Stimulated activated CD4-positive, alpha-beta T cell treated with anti-CD3 and anti-CD28 coated beads, Interleukin-4, amount 100 ng/mL, for 48 hours (primary cell): ENCODE data around the gene CFAP45.

ENCODE experiments used
- DNase-seq, 2 donors: peaks; one replicate each; pipeline ENCODE4 v3.0.0-alpha.2; 2020; ENCODE audit warnings: low read depth in 2 of 2

The CFAP45 gene

GRCh38 chr1:159853417-159854115, 46.4 kb downstream of the CFAP45 start:
- DNase-seq, result no peak

GRCh38 chr1:159851407-159851806, 48.6 kb downstream of the CFAP45 start:
- DNase-seq, result no peak

DNA sequence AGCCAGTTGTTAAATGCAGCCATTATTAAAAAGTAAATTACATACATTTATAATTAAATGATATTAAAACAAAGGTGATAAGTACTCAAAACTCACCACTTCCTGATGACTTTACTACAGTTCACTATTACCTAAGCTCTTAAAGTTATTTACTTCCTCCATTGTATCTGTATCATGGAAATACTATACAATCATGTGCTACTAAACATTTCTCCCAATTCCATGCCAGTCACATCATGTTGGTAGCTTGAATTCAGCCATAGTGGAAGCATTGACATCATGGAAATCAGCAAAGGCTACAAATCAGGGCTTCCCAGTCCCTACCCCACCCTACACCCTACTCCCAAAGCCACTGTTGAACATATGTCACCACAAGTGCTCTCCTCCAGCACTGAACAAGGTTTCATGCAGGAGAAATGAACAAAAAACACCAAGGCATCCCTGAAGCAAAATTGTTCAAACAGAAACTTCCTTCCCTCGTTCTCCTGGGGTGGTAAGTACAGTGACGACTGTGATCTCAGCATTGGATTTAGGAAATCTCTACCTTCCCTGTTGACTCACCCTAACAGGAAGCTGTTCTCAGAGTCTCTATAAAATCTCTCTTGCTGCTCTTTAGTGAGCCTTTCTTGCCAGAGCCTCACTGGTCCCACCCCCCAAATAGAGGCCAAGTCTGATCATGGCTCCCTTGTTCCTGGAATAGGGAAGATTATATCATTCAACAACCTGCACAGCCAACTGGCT, 50.2 kb downstream of the CFAP45 start:
- no peak for DNase-seq

DNA sequence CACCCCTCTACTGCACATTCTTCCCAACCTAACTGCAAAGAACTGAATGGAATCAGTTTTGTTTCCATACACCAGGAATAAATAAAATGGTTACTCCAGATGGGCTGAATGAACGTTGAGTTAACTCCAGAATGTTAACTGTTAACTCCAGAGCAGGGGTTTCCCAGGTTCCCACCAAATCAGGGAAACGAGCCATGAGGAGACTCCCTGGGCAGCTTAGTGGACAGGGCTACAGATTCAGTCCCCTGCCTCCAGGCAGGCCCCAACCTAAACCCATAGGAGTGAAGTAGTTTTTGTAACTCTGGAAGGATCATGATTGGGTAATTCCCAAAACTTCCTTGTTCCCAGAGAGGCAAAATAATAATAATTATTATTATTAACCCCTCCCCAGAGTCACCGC, 51.6 kb downstream of the CFAP45 start:
- no peak for DNase-seq

- DNase-seq, result no peak
Observed at GRCh38 chr1:159847231-159847630, 52.7 kb downstream of the CFAP45 start.

GRCh38 chr1:159845751-159846629, 54.0 kb downstream of the CFAP45 start:
- no peak for DNase-seq

- DNase-seq, result no peak
Observed at GRCh38 chr1:159843459-159843858, 56.5 kb downstream of the CFAP45 start.

GRCh38 chr1:159841749-159842148, 58.2 kb downstream of the CFAP45 start:
- DNase-seq, result no peak

DNA sequence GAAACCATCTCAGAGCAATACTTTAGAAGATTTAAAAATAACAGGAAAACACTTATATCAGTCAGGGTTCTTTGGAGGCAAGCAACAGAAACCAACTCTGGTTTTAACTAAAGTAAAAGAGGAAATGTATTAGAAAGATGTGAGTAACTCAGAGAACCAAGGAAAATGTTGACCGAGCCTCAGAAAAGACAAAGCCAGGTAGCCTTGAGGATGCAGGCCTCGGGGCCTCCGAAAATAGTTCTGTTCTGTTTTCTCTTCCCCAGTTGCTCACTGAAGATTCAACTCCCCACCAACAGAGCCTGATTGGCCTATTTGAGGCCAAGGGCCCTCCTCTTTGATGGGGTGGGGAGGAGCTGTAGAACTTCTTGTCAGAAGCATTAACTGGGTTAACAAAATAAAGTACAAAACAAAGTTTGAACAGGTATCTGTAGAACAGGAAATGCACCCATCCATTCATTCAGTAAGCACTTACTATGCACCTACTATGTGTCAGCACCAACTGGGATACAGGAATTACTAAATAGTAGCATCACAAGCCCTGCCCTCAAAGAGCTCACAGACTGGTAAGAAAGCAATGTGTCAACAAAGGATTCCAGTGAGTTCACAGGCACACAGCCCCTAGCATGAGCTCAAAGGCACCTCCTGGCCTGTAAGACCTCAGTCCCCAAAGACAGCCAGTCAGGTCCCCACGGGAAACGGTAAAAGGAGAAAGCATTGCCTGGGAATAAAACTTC, 60.7 kb downstream of the CFAP45 start:
- DNase-seq, result no peak

GRCh38 chr1:159838715-159839114, 61.2 kb downstream of the CFAP45 start:
- DNase-seq, result no peak

GRCh38 chr1:159835862-159836525, 64.0 kb downstream of the CFAP45 start:
- no peak for DNase-seq

DNA sequence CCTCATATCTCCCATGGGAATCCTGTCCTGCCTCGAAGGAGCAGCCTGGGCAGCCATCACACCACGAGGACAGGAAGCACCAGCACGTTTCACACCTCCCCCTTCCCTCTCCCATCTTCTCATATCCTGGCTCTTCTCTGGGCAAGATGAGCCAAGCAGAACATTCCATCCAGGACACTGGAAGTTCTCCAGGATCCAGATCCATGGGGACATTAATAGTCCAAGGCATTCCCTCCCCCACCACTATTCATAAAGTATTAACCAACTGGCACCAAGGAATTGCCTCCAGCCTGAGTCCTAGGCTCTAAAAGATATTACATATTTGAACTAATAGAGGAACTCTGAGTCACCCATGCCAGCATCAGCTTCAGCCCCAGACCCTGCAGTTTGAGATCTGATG, 64.6 kb downstream of the CFAP45 start:
- DNase-seq, result no peak

GRCh38 chr1:159832309-159832708, 67.7 kb downstream of the CFAP45 start:
- no peak for DNase-seq

DNA sequence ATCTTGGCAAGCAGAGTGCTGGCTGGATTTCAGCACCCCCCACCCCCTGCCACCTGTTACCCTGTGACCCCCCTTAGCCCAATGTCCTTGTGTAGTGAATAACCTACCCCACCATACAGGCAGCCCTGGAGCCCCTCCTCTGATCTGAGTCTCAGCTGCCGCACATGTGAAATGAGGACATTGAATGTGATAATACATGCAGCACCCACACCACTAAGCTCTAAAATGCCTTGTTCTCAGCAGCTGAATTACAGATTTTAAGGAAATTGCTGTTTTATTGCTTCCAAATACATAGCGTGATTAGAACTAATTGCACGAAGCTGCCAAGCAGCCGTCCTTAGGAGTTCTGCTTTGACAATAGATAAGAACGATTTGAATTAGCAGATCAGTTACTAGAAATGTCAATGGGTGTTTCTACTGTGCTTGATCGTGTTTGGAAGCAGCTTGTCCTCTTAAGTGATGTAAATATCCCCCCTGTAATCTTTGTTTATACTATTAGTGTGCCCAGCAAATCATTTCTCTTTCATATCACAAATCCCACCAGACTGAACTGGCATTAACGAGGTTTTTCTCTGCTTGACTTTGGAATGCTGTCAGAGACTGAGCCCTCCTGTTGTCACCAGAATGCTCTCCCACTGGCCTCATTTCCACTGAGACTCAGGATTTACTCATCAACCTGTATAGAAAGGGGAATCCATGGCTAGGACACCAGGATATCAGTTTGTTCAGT, 68.4 kb downstream of the CFAP45 start:
- no peak for DNase-seq

- DNase-seq, result no peak
Observed at GRCh38 chr1:159830722-159831121, 69.2 kb downstream of the CFAP45 start.

DNA sequence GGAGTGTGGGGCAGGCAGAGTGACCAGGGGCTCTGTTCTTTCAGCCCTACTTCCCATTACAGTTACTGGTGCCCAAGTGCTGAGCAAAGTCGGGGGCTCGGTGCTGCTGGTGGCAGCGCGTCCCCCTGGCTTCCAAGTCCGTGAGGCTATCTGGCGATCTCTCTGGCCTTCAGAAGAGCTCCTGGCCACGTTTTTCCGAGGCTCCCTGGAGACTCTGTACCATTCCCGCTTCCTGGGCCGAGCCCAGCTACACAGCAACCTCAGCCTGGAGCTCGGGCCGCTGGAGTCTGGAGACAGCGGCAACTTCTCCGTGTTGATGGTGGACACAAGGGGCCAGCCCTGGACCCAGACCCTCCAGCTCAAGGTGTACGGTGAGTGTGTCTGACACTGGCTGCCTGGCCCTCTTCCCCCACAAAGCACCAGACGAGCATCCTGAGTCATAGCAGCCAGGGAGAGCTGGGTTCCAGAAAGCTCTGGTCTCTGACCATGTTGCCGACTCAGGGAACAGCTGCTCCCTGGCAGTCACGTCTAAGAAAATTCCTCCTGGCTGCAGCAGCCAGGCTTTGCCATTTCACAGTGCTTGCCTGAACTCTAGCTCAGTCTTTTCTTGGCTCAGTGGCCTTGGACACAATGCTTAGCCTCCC, 70.0 kb downstream of the CFAP45 start:
- no peak for DNase-seq

- no peak for DNase-seq
Observed at GRCh38 chr1:159829273-159829634, 70.7 kb downstream of the CFAP45 start.

DNA sequence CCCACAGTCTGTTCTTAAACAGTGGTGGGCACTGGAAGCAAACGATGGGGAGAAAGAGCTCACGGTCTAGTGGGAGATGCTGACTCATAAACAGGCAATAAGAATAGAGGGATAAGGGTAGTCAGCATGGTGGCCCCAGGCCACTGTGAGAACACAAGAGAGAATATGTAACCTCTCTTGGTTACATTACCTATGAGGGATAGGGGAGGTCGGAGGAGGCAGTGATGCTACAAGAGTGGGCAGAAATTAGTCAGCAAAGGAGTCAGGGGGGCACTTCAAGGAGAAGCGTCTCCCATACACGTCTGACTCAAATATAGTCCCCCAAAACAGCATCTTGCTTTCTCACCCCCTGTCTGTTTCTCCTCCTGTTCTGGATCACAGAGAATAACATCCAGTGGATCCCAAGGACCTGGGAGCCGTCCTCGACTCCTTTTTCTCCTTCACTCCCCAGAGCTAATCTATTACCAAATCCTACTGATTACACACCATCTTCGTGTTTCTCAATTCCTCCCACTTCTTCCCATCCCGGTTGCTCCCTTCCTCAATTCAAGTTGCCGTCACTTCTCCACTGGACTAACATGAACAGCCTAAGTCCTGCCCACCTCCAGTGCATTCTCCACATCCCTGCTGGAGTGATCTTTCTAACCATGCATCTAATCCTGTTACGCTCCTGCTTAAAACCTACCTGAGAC, 71.2 kb downstream of the CFAP45 start:
- DNase-seq, result no peak

DNA sequence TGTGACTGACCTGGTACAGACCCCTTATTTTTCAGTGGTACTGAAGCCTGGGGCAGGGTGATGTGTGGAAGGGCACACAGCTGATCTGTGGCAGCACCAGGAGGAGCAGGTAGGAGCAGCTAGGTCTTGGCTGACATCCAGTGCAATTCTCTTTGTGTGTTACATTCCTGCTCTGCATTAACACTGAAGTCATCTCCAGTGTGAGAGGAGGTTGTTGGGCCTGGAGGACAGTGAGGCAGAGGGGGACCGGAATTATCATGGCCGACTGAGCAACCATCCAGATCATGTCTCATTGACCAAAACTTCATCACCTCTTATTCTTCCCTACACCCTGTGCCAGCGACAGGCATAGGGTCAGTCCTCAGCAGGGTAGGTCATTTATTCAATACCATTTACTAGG, 71.8 kb downstream of the CFAP45 start:
- no peak for DNase-seq

DNA sequence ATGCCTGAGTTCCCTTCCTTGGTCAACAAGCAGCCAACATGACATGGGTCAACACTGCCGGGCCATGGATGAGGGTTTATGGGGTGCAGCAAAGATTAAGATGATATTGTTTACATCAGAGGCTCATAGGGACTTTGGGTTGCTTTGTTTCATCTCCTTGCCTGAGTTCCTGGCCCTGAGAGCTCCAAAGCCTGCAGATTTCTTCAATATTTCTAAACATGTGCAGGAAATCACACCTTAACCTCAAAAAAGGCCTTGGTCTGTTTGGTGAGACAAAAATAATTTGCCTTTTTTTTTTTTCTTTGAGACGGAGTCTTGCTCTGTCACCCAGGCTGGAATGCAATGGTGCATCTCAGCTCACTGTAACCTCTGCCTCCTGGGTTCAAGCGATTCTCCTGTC, 72.4 kb downstream of the CFAP45 start:
- no peak for DNase-seq
